IPS DF 4.7 (cell line): ENCODE measurements around the gene SF3B6.
"Not testable (repeated sequence)": the region's sequence is repeated elsewhere in the genome, so short reads cannot be mapped to it uniquely, and the experiment has no call there.

Experiments used
- DNase-seq: peaks from one replicate; pipeline ENCODE4 v3.0.0-alpha.2; 2013; ENCODE audit warnings: low spot score; ENCODE audit errors: extremely low read depth

SF3B6 gene

DNA sequence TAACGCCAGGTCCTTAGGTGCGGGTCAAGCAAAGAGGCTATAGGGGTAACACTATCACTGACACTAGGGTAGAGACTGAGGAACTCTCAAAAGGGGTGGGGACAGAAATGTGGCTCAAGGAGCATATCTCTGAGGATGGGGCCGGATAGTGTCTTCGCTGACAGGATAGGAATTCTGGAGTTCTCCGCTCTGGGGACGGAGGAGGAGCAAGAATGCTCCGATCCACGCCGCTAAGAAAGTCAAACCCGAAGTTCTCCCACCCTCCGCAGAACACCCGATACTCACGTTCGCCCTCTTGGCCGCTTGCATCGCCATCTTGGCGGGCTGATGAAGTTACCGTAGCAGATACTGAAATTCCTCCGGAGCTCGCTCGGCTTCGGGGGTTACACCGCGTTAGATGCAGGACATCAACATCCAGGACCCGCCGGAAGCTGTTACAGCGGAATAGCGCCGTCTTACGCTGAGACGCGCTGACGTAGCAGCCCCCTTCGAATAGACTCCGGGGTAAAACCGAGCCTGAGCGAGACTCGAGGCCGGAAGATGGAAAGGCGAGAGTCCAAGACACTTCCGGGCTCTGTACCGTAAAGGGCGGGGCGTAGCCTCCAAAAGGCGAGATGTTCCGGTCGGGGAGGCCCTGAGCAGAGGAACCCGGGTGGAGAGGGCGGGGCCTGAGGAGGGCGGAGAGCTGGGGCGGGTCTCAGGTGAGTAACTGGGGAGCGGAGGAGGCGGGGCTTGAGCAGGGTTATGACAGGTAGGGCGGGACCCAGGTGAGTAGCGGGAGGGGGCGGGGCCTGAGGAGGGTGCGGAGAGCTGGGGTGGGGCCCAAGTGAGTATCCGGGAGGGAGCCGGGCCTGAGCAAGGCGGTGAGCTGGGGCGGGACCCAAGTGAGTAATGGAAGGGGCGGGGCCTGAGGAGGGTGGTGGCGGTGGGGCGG lies at the start of gene SF3B6:
Gene SF3B6, minus strand, starts transcription at position 412 of the 934 bp plus-strand sequence. Its CDS starts 97 bp downstream, at position 315.
- peak; percentile 98 for DNase-seq

GRCh38 chr2:24123922-24124580 lies 47.9 kb upstream of the SF3B6 start:
- no peak for DNase-seq

GRCh38 chr2:24123195-24123921 lies 47.2 kb upstream of the SF3B6 start, which contains the start of the genes FAM228B and PFN4:
Gene FAM228B, plus strand, starts transcription at chr2:24123469. Its CDS starts 893 bp downstream, at chr2:24124362.
Gene PFN4, minus strand, starts transcription at chr2:24123334. Its CDS starts 799 bp downstream, at chr2:24122535.
- no peak for DNase-seq

DNA sequence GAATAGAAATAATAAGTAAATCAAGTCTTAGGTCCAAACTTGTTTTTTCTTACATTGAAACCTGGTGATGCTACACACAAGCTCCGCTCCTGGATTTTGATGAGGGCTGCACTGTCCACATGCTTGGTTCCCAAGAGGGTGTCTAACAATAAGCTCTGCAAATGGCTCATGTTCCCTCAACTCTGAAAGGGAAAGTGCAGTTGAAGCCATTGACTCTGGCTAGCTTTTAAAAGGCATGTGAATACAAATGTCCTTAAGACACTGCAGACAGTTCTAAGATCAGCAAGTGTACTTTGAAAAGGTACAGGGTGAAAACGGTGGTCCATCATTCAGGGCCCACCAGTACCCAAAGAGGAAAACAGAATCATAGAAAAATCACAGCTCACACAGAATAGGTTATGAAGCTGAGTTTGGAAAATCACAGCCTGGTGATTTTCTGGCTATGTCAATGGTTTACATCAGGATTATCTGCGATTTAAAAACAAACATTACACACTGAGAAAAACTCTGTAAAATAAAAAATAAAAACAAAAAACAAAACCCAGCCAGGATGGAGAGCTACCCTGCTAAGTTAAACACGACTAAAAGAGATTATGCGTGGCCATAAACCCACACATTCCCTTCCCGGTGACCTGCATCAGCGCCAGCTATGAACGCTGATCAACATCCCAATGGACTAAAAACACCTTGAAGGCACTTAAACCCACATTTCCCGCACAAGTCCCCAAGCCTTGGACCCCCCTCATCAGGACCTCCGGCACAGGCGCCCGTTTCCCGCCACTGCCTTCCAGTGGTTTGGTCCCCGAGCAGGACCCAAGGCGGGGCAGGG lies 46.5 kb upstream of the SF3B6 start:
- no peak for DNase-seq

GRCh38 chr2:24121469-24121868 lies 45.3 kb upstream of the SF3B6 start:
- DNase-seq: no peak

- no peak for DNase-seq
These were observed 44.9 kb upstream of the SF3B6 start for GRCh38 chr2:24121066-24121465.

- no peak for DNase-seq
These were observed 41.8 kb upstream of the SF3B6 start for GRCh38 chr2:24117902-24118301.

GRCh38 chr2:24115057-24115456 lies 38.9 kb upstream of the SF3B6 start:
- no peak for DNase-seq

DNA sequence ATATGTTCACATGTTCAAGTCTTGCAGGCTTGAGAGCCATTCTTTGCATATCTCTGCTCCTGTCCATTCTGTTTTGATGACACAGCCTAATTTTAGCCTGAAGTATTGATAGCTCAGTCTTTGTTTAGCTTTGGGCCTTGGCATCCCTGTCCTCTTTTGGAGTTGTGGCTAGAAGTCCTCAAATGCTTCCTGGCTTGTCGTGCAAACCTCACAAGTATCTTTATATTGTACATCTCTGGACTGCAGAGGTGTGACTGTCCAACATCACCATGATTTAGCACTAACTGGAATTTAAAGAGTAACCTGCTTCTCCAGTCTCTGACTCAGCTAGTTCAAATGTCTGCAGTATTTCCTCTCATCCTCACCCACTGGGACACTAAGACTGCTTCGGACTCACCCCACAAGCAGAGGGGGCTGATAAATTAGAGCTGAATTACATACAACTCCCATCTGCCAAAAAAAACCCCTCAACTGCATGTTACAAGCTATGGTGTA lies 35.3 kb upstream of the SF3B6 start:
- DNase-seq: no peak

DNA sequence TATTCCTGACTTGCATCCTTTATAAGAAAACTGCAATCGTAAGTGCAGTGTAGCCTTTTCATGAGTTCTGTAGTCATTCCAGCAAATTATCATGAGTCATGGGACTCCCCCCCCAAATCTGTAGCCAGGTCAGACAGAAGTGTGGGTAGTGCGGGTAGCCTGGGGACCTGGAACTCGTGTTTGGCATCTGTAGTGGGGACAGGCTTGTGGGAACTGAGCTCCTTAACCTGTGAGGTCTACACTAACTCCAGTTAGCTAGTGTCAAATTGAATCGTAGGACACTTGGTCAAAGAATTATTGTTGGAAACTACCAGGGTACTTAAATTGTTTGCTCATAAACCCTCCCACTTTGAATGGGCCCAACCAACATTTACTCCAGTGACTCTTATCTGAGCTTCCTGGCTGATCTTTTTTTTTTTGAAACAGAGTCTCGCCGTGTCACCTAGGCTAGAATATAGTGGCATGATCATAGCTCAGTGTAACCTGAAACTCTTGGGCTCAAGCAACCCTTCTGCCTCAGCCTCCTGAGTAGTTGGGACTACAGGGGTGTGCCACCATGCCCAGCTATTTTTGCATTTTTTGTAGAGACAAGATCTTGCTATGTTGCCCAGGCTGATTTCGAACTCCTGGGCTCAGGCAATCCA lies 34.7 kb upstream of the SF3B6 start:
- no peak for DNase-seq

DNA sequence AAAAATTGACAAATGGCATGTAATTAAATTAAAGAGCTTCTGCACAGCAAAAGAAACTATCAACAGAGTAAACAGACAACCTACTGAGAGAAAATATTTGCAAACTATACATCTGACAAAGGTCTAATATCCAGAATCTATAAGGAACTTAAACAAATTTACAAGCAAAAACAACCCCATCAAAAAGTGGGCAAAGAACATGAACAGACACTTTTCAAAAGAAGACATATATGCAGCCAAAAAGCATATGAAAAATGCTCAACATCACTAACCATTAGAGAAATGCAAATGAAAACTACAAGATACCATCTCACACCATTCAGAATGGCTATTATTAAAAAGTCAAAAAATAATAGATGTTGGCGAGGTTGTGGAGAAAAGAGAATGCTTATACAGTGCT lies 33.3 kb upstream of the SF3B6 start:
- not testable (repeated sequence) for DNase-seq

DNA sequence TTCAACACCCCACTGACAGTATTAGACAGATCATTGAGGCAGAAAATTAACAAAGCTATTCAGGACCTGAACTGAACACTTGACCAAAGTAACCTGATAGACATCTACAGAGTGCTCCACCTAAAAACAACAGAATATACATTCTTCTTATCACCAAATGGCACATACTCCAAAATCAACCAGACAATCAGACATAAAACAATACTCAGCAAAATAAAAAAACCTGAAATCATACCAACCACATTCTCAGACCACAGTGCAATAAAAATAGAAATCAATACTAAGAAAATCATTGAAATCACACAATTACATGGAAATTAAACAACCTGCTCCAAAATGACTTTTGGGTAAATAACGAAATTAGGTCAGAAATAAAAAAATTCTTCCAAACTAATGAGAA lies 31.2 kb upstream of the SF3B6 start:
- DNase-seq: no peak

DNA sequence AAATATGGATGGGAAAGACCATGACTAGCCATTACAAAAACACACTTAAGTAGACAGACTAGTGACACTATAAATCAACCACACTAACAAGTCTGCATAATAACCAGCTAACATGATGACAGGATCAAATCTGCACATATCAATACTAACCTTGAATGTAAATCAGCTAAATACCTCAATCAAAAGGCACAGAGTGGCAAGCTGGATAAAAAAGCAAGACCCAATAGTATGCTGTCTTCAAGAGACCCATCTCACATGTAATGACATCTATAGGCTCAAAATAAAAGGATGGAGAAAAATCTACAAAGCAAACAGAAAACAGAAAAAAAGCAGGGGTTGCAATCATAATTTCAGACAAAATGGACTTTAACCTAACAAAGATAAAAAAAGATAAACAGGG lies 30.7 kb upstream of the SF3B6 start:
- DNase-seq: no peak

DNA sequence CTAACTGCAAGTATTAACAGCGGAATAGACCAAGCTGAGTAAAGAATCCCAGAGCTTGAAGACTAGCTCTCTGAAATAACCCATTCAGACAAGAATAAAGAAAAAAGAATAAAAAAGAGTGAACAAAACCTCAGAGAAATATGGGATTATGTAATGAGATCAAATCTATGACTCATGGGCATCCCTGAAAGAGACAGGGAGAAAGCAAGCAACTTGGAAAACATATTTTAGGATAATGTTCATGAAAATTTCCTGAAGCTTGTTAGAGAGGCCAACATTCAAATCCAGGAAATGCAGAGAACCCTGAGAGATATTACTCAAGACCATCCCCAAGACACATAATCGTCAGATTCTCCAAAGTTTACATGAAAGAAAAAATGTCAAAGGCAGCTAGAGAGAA lies 29.7 kb upstream of the SF3B6 start:
- no peak for DNase-seq

DNA sequence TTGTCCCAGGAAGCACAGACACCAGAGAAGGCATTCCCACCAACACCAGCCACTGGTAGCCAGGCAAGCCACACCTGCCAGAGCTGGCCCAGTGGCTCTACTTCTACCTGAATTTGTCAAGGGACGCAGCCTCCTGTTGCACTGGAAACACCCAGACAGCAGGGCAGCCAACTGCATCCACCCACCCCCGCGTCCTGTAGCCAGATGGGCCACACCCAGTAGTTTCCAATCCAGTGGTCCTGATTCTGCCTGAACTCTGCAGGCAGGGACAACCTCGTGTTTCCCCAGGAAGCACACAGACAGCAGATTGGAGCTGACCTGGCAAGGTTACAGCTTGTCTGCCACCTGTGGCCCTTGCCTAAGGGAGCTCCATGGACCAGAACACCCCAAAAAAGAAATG lies 28.8 kb upstream of the SF3B6 start:
- no peak for DNase-seq

DNA sequence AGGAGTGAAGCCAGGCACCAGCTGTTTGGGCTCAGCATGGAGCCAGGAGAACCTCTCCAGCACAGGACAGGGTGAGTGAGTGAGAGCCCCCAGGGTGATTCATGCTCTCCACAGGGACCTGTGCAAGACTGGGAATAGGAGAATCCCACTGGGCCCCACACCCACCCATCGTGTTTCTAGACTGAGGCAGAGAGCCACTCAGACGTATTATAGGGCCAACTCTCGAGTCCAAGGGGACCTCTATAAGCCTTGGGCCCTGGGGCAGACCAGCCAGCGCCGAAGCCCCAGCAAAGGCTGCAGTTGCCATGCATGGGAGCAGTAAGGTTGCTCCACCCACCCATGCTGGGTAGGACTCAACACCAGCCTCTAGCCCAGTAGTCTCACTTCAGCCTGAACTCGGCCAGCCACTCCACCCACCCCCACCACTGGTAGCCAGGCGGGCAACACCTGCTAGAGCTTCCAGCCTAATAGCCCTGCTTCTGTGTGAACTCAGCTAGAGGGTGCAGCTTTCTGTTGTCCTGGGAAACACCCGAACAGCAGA lies 28.1 kb upstream of the SF3B6 start:
- no peak for DNase-seq

DNA sequence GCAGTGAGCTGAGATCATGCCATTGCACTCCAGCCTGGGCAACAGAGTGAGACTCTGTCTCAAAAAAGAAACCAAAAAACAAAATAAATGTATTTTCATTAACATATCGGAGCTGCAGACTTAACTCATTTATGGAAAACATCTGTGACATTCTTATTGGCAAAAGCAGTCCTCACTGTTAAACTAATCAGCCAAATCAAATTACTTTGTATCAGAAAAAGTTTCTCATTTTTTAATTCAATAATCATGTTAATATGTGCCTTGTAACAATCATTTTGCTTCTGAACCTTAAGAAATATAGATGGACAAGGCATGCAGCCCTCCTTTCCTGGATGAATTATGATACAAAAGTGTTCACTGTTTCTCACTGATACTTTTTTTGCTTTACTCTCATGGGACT lies 26.6 kb upstream of the SF3B6 start:
- no peak for DNase-seq

GRCh38 chr2:24101992-24102391 lies 25.9 kb upstream of the SF3B6 start:
- DNase-seq: no peak

DNA sequence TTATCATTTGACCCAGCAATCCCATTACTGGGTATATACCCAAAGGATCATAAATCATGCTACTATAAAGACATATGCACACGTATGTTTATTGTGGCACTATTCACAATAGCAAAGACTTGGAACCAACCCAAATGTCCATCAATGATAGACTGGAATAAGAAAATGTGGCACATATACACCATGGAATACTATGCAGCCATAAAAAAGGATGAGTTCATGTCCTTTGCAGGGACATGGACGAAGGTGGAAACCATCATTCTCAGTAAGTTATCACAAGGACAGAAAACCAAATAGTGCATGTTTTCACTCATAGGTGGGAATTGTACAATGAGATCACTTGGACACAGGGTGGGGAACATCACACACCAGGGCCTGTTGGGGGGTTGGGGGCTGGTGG lies 24.6 kb upstream of the SF3B6 start:
- DNase-seq: not testable (repeated sequence)

DNA sequence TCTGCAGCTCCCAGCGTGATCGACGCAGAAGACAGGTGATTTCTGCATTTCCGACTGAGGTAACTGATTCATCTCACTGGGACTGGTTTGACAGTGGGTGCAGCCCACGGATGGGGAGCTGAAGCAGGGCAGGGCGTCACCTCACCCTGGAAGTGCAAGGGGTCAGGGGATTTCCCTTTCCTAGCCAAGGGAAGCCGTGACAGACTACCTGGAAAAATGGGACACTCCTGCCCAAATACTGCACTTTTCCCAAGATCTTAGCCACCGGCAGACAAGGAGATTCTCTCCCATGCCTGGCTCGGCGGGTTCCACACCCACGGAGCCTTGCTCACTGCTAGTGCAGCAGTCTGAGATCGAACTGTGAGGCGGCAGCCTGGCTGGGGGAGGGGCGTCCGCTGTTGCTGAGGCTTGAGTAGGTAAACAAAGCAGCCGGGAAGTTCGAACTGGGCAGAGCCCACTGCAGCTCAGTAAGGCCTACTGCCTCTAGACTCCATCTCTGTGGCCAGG lies 19.1 kb upstream of the SF3B6 start:
- DNase-seq: not testable (repeated sequence)
